Pancreas (tissue), 10 donors: ENCODE results near the gene ZAP70. TPM values are rescaled to one million over a fixed set of nuclear protein-coding genes. Genes with fewer than 3 reads are reported as not detected.
A peak's percentile ranks its signal among the peaks of the same experiment; 100 is the strongest.

ENCODE experiments used
- ATAC-seq, 4 donors: fragments of 200-7000 bp; cut with Tn5 transposase; one replicate each; pipeline versions ENCODE4 v1.8.0 to v1.9.1; 2020; ENCODE audit warnings: mild to moderate bottlenecking in 4 of 4, moderate library complexity in 4 of 4
- DNase-seq, 6 donors: peaks; one replicate each; pipeline ENCODE4 v3.0.0-alpha.2; 2020
- FAIRE-seq: peaks from 2 replicates; lab custom pipeline; 2012; peaks lifted over from hg19 to GRCh38; lab: Jason Lieb, UNC
- H3K27ac ChIP-seq, 4 donors: fragments of 200-600 bp; sonication (generic); 1 replicate in 3 of 4; 2 replicates in 1 of 4; pipeline versions ENCODE4 v1.5.0 to v1.8.0; 2020
- H3K27me3 ChIP-seq, 4 donors: fragments of 200-600 bp; one replicate each; pipeline ENCODE4 v1.8.0; 2021
- H3K36me3 ChIP-seq, 3 donors: fragments of 200-600 bp; sonication (generic) in 1 of 3; one replicate each; pipeline versions ENCODE4 v1.5.0 to v1.8.0; 2020 to 2021
- H3K4me1 ChIP-seq, 3 donors: fragments of 200-600 bp; one replicate each; pipeline ENCODE4 v1.8.0; 2021
- H3K4me3 ChIP-seq, 4 donors: fragments of 200-600 bp; sonication (generic) in 2 of 4; one replicate each; pipeline versions ENCODE4 v1.5.0 to v1.8.0; 2020 to 2021
- H3K9me3 ChIP-seq, 4 donors: fragments of 200-600 bp; one replicate each; pipeline ENCODE4 v1.8.0; 2021
- CTCF ChIP-seq, 4 donors: fragments of 200-600 bp; sonication (generic) in 3 of 4; IDR thresholded peaks; one replicate each; pipeline versions ENCODE4 v1.5.0 to v1.8.0; 2021; ENCODE audit warnings: antibody characterized with exemption in 4 of 4
- WGBS, 2 donors: extraction: QIAGEN DNeasy Blood & Tissue Kit; methylation state at CpG; one replicate each; pipeline ENCODE4 v1.1.7; 2013; 5-methylcytosine and 5-hydroxymethylcytosine counted together
- intact Hi-C, 3 donors: fragments of 100-400 bp; cut with DNase I; formaldehyde crosslinking; loops; one replicate each; pipeline versions ENCODE4 v1.11.1 to v1.14.2; 2022
- polyA plus RNA-seq, 2 donors: library from polyadenylated mRNA; stranded (reverse); fragments of 200-250 nt; gene quantifications; one replicate each; pipeline ENCODE4 v1.2.3, GENCODE V29; 2013
- total RNA-seq, 6 donors: library from RNA; stranded (reverse); fragmentation: NEBNext Ultra II Directional in 4 of 6; extraction: Animal tissue kit (Norgen Biotek cat#: 25700) in 4 of 6; gene quantifications; one replicate each; pipeline versions ENCODE4 v1.2.1 to v1.2.4, GENCODE V29; 2021 to 2023
- donor health status: healthy with polysubstance abuse.
- donor health status: DM: no; HTN: no; CAD: no; lungs with moderate emphysema.
- donor health status: DM: no; HTN: no; CAD: no.
- donor health status: control.
- donor health status: control.
- donor health status: Bipolar disorder and iron deficiency.
- donor health status: DM: yes; HTN: yes; CAD: no.
- donor health status: DM: no; HTN: no; CAD: no.
- donor health status: DM: no; HTN: no; CAD: no.
- donor health status: DM: yes; HTN: yes; CAD: no.

ZAP70 gene
- total RNA-seq, result 1 to 10 TPM in 5 of 6 donors, under 1 TPM in 1; 0.42 to 1.7 (median 1.2) TPM
- polyA plus RNA-seq, result 1 to 10 TPM; 2.5 to 2.6 TPM

DNA sequence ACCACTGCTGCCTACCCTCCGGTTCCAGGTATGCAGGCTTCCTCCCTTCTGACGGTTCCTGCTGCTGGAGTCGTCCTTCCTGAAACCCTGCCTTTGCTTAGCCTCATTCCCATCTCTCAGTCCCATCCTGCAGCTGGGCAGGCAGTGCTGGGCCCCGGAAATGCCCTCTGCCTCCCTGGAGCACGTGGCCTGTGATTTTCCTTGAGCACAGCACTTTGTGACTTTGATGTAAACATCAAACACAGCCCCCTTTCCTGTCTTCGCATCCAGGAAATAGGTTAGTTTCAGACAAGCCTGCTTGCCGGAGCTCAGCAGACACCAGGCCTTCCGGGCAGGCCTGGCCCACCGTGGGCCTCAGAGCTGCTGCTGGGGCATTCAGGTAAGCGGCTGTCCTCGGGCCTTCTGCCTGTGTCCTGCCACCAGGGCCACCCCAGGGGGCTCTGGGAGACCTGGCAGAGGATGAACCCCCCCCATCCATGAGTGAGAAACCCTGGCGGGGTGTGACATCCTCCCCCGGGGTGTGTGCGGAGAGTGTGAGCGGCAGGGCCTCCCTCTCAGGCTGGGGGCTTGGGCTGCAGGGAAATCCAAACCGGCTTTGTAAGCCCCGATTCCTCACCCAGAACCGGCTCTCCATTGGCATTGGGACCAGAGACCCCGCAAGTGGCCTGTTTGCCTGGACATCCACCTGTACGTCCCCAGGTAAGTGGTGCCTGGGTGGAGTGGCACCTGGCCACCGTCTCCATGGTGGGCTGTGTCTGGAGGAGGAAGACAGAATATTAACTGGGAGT lies at the start of gene ZAP70:
ZAP70 (plus strand) TSS at position 281 of the 788 bp plus-strand sequence. CDS start 10,461 bp downstream, outside the sequence.
- no peak for FAIRE-seq
- intact Hi-C loops, result no loop called here
- peak in 1 of 4 donors; percentile 11 for ATAC-seq
- H3K27me3 ChIP-seq, result no peaks in the 10 kb centered on the region
- no peak within 1 kb of the TSS for H3K4me3 ChIP-seq
- no peaks in the 10 kb centered on the region for H3K9me3 ChIP-seq
- 81 to 86% methylated on average over 21 of the region's 21 CpGs for WGBS, 2 donors
- no peak for TF ChIP-seq CTCF (IDR thresholded peaks at IDR 0.05)
- no peak within 1 kb of the TSS for H3K27ac ChIP-seq
- peak in 1 of 6 donors; percentile 51 for DNase-seq
- no peaks in the 10 kb centered on the region for H3K36me3 ChIP-seq
- H3K4me1 ChIP-seq, result no peaks in the 10 kb centered on the region

DNA sequence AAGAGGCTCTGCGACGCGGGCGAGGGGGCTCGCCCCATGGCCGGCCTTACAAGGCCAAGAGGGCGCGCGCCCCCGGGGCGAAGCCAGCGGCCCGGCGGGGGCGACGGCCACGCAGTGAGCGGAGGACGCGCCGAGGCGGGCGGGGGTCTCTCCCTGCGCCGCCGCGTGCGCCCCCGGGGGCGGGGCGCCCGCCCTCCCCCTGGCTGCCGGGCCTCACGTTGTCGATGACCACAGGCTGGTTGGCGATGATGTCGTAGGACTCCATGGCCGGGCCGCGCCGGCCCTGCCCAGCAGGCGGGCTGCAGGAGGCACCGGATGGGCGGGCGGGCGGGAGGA lies 49.8 kb upstream of the ZAP70 start:
- WGBS, 2 donors, result 0 to 1% methylated on average over 6 to 46 of the region's 46 CpGs
- ATAC-seq (no peak), FAIRE-seq (no peak), DNase-seq (no peak)
- no peak for TF ChIP-seq CTCF (IDR thresholded peaks at IDR 0.05)
- no peaks in the 10 kb centered on the region for H3K9me3 ChIP-seq
- peaks cover 0 to 6% (median 6%) of the 10 kb centered on the region in 3 donors for H3K36me3 ChIP-seq
- peaks cover 5 to 15% (median 13%) of the 10 kb centered on the region in 3 donors for H3K4me1 ChIP-seq
- H3K4me3 ChIP-seq, result peak overlapping the region; percentile 80 to 88 (median 82)
- no peaks in the 10 kb centered on the region for H3K27me3 ChIP-seq
- intact Hi-C loops, result no loop called here
- H3K27ac ChIP-seq, result peak overlapping the region; percentile 88 to 99 (median 97)

DNA sequence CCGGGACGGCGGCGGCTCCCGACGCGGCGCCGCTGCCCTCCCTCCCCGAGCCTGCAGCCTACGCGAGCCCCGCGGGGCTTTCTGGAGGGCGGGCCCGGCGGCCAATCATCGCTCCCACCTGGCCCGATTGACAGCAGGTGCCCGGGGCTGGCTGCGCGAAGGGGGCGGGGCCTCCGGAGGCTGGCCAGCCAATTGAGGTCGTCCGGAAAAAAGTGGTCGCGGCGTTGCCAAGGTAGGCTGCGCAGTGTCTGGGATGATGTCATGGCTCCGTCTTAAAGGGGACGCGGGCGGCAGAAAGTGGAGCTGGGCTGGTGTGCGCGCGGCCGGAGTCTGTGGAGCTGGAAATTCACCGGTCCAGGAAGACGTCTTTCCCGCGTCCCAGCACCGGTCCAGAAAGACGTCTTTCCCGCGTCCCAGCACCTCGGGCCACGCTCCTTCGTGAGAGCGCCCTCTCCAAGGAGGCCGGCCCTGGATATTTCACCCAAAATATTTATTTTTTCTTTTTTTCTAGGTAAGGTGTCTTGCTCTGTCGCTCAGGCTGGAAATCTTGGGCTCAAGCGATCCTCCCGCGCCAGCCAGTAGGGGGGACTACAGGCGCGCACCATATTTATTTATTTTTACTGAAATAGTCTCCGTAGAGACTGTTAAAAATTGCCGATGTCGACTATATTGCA lies 49.3 kb upstream of the ZAP70 start, which contains the start of gene ACTR1B:
ACTR1B (minus strand) TSS at position 83 of the 674 bp plus-strand sequence. CDS start 154 bp downstream, outside the sequence.
- FAIRE-seq, result no peak

DNA sequence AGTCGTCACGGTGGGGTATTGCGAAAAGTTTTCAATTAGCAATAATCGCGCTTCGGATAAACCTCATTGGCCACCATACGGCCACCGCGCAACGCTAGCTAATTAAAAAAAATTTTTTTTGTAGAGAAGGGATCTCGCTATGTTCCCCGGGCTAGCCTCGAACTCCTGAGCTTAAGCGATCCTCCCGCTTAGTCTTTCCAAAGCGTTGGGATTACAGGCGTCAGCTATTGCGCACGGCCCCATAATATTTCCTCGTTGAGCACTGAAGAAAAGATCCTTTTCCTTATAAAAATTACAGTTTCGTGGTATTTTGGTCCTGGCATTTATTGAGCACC lies 48.8 kb upstream of the ZAP70 start:
- ATAC-seq (peak in 1 of 4 donors; percentile 5), FAIRE-seq (no peak), DNase-seq (peak in 1 of 6 donors; percentile 38)
- Histone ChIP-seq H3K9me3 (no peaks in the 10 kb centered on the region), H3K27ac (peak overlapping the region; percentile 88 to 99 (median 97)), H3K27me3 (no peaks in the 10 kb centered on the region), H3K36me3 (no peaks in the 10 kb centered on the region), H3K4me1 (peaks cover 5 to 15% (median 13%) of the 10 kb centered on the region in 3 donors), H3K4me3 (peak overlapping the region; percentile 28 to 88 (median 81))
- no peak for TF ChIP-seq CTCF (IDR thresholded peaks at IDR 0.05)
- 4 to 5% methylated on average over 21 of the region's 21 CpGs for WGBS, 2 donors
- intact Hi-C loops, result no loop called here

More for the DNA sequence above, 49.3 kb upstream of the ZAP70 start, which contains the start of gene ACTR1B:
- Histone ChIP-seq H3K27ac (peak within 1 kb of the TSS; percentile 88 to 99 (median 97)), H3K4me1 (peaks cover 5 to 15% (median 13%) of the 10 kb centered on the region in 3 donors), H3K36me3 (peaks cover 0 to 1% (median 1%) of the 10 kb centered on the region in 3 donors), H3K4me3 (peak within 1 kb of the TSS; percentile 80 to 88 (median 82)), H3K27me3 (no peaks in the 10 kb centered on the region), H3K9me3 (no peaks in the 10 kb centered on the region)
- DNase-seq (peak; percentile 96 to 99 (median 98)), ATAC-seq (peak; percentile 93 to 98 (median 94))
- intact Hi-C loops, result no loop called here
- WGBS, 2 donors, result 0% methylated on average over 55 to 60 of the region's 60 CpGs
- peak in 3 of 4 donors; percentile 8 to 29 (median 28) for TF ChIP-seq CTCF (IDR thresholded peaks at IDR 0.05)
